Smooth muscle cell of the coronary artery (primary cell): ENCODE data around the gene DENND6A. TPM values are rescaled to one million over a fixed set of nuclear protein-coding genes. Genes with fewer than 3 reads are reported as not detected.

ENCODE experiments used
- total RNA-seq: library from RNA; depleted of rRNA; stranded (reverse); fragments of >200 nt; gene quantifications from 2 replicates; pipeline ENCODE4 v1.2.3, GENCODE V29; 2014; ENCODE audit warnings: low replicate concordance

DENND6A gene
- 11.3 and 11.7 TPM in 2 replicates for total RNA-seq

DNA sequence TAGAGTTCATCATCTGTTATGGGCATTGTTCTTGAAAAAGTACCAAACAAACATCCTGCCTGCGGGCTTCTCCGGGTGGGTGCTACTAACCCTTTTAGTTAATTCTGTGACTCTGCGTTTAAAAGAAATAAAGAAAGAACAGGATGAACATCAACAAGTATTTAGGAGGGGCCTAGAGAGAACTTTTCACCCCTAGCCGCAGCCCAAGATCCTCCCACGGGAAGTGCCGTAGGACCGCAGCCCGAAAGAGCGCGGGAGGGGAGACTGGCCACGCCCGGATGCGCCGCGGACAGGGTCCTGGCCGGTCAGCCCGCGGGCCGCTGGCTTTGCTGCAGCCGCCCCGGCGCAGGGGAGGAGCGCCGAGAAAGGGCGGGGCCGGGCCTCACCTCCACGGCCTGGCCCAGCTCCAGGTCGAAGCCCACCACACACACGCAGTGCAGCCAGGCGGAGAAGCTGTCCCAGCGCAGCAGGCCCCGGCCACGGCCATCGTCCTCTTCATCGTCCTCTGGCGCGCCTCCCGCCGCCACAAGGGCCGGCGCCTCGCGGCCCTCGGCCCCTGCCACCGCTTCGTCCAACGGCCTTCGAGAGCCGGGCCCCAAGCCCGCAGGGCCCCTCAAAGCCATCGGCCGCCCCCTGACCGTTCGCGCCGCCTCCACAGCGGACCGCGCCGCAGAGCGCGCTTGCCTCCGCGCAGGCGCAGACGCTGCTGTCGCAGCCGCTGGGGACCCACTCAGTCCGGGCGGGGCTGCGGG lies at the start of gene DENND6A:
DENND6A (minus strand) TSS at position 682 of the 752 bp plus-strand sequence; CDS start at position 623, 59 bp downstream.

GRCh38 chr3:57597127-57597923 lies 95.6 kb downstream of the DENND6A start, which contains the start of gene ARF4:
Gene ARF4 (minus strand): TSS chr3:57597344. CDS start chr3:57597140, 204 bp downstream.

Other genes starting within 250 kb of the DENND6A start
- under 0.01 TPM in 2 replicates for gene DNAH12, start 148.7 kb downstream of the DENND6A start, total RNA-seq
- 8.5 and 11.3 TPM in 2 replicates for gene PDE12, start 136.8 kb downstream of the DENND6A start, total RNA-seq
- gene ARF4, start 95.7 kb downstream of the DENND6A start, total RNA-seq: 76.2 and 312 TPM in 2 replicates
- 18.4 and 28.7 TPM in 2 replicates for gene SLMAP, start 63.2 kb upstream of the DENND6A start, total RNA-seq